8988T (cell line): ENCODE measurements around the gene SLC35E4.
"Not testable (repeated sequence)": the region's sequence is repeated elsewhere in the genome, so short reads cannot be mapped to it uniquely, and the experiment has no call there.

Source experiments
- DNase-seq: peaks from one replicate; pipeline ENCODE4 v3.0.0; 2011

Gene SLC35E4

GRCh38 chr22:30635273-30636225, at the start of gene SLC35E4:
TSS of gene SLC35E4 (plus strand) at chr22:30635781. CDS start at chr22:30636451, 670 bp downstream.
- peak; percentile 88 for DNase-seq

GRCh38 chr22:30586414-30586813, 49.2 kb upstream of the SLC35E4 start:
- no peak for DNase-seq

- DNase-seq: no peak
These were observed 44.4 kb upstream of the SLC35E4 start for GRCh38 chr22:30591191-30591587.

- DNase-seq: peak; percentile 70
These were observed 43.8 kb upstream of the SLC35E4 start, which contains the start of gene PES1 for GRCh38 chr22:30591588-30592359. TSS of gene PES1 (minus strand) at chr22:30591910. CDS start at chr22:30591833, 77 bp downstream.

GRCh38 chr22:30592360-30592713, 43.2 kb upstream of the SLC35E4 start:
- DNase-seq: not testable (repeated sequence)

- no peak for DNase-seq
These were observed 39.4 kb upstream of the SLC35E4 start for GRCh38 chr22:30596199-30596598.

GRCh38 chr22:30596886-30597285, 38.7 kb upstream of the SLC35E4 start:
- DNase-seq: no peak

- DNase-seq: no peak
These were observed 36.6 kb upstream of the SLC35E4 start for GRCh38 chr22:30598986-30599385.

GRCh38 chr22:30600921-30601320, 34.7 kb upstream of the SLC35E4 start:
- DNase-seq: no peak

GRCh38 chr22:30601464-30601863, 34.1 kb upstream of the SLC35E4 start:
- no peak for DNase-seq

- DNase-seq: no peak
These were observed 33.5 kb upstream of the SLC35E4 start for GRCh38 chr22:30602049-30602448.

GRCh38 chr22:30603801-30604200, 31.8 kb upstream of the SLC35E4 start:
- no peak for DNase-seq

GRCh38 chr22:30604723-30605122, 30.9 kb upstream of the SLC35E4 start:
- DNase-seq: no peak

GRCh38 chr22:30605449-30606110, 30.0 kb upstream of the SLC35E4 start:
- no peak for DNase-seq

- DNase-seq: peak; percentile 59
These were observed 28.9 kb upstream of the SLC35E4 start, which contains the start of gene TCN2 for GRCh38 chr22:30606455-30607299. TSS of gene TCN2 (plus strand) at chr22:30607174. CDS start at chr22:30607332, 158 bp downstream.

GRCh38 chr22:30607300-30607930, 28.2 kb upstream of the SLC35E4 start:
- no peak for DNase-seq

- DNase-seq: no peak
These were observed 27.6 kb upstream of the SLC35E4 start for GRCh38 chr22:30607939-30608338.

GRCh38 chr22:30609260-30610185, 26.1 kb upstream of the SLC35E4 start:
- no peak for DNase-seq

GRCh38 chr22:30610299-30610698, 25.3 kb upstream of the SLC35E4 start:
- no peak for DNase-seq

- no peak for DNase-seq
These were observed 24.4 kb upstream of the SLC35E4 start for GRCh38 chr22:30611197-30611596.
